T-helper 2 cell treated with Interferon-gamma antibody and Interleukin-4, amounts not matched to agents 5 μg/mL and 100 μg/mL, for 36 hours (primary cell): ENCODE results near the gene AGR2.

Experiments used
- DNase-seq: peaks from one replicate; pipeline ENCODE4 v3.0.0; 2021; ENCODE audit warnings: low spot score
- H3K27ac Mint-ChIP-seq: one replicate; pipeline ENCODE4 v1.8.0; 2021; ENCODE audit warnings: mild to moderate bottlenecking, mixed read lengths
- H3K27me3 Mint-ChIP-seq: one replicate; pipeline ENCODE4 v1.8.0; 2021; ENCODE audit warnings: low read depth, mixed read lengths
- H3K36me3 Mint-ChIP-seq: one replicate; pipeline ENCODE4 v1.8.0; 2021; ENCODE audit warnings: low read depth, mixed read lengths
- H3K4me1 Mint-ChIP-seq: one replicate; pipeline ENCODE4 v1.8.0; 2021; ENCODE audit warnings: low read depth, mixed read lengths
- H3K4me3 Mint-ChIP-seq: one replicate; pipeline ENCODE4 v1.8.0; 2022; ENCODE audit warnings: mild to moderate bottlenecking, moderate library complexity, mixed read lengths
- H3K9me3 Mint-ChIP-seq: one replicate; pipeline ENCODE4 v1.8.0; 2021; ENCODE audit warnings: mixed read lengths

AGR2 gene

DNA sequence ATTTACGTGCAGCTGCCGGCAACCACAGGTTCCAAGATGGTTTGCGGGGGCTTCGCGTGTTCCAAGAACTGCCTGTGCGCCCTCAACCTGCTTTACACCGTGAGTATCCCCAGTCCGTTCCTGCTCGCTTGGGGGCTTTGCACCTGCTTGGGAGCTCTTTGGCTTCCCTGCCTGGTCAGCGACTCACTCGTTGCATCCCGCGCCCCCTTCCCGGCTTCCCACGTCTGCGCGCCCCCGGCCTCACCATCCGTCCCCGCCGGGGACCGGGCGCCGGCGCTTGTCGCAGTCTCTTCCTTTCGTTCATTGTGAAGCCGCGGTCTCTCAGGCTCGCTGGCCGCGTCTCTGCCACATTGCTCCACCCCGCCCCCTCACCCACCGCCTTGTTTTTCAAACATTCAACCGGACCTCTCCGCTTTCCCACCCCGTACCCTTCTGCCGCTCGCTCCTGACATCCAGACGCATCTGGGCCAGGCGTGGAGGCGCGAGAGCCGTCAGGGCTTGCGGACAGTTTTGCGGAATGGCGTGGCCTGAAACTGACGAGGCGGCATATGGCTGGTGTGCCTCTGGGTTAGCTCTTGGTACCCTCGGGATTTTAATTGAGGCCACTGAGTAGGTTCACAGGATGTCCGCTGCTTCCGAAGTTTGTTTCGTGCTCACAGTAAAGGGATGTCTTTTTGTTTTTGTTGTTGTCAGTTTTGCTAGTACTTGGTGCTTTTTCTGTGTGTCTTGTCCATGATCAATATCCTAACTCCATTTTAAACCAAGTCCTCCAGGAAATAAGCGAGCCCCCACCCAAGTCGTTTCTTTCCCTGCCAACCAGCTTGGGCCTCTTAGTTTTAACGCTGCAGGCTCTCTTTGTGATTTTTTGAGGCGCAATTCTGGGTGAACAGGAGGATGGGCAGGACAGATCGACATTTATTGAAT lies 50.6 kb downstream of the AGR2 start:
- no peaks in the 10 kb centered on the region for H3K9me3 Mint-ChIP-seq
- H3K4me1 Mint-ChIP-seq, result peaks cover 15% of the 10 kb centered on the region
- H3K36me3 Mint-ChIP-seq, result no peaks in the 10 kb centered on the region
- peaks cover 38% of the 10 kb centered on the region for H3K27me3 Mint-ChIP-seq
- no peak for DNase-seq
- no peak overlapping the region for H3K27ac Mint-ChIP-seq
- H3K4me3 Mint-ChIP-seq, result peak overlapping the region; percentile 78

DNA sequence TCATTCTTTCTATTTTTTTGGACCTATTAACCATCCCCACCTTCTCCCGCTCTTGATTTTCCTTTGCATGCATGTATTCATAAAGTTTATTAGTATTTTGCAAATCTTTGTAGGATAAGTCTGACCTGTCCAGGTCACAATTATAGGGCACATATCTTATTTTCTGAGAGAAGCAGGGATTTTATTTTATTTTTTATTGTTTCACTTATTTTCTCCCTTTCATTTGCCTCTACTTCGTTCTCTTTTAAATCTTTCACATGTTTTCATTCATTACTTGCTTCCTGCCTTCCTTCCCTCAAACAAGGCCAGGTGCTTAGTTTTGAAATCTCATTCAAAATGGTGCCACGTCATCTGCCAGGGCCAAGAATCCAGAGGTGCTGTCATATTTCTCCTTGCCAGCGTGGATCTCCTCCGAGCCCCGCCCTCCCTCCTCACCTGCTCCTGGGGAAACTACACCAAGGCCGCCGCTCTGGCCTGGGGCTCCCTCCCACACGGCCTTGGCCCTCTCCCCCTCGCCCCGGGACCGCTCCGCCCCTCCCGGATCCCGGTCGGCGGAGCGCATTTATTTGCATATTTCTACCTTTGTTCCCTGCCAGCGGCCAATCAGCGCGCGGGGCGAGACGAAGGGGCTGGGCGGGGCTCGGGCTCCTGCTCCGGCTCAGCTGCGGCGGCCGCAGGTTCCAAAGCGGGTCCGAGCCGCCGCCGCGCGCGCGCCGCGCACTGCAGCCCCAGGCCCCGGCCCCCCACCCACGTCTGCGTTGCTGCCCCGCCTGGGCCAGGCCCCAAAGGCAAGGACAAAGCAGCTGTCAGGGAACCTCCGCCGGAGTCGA lies 51.5 kb downstream of the AGR2 start, which contains the start of gene TSPAN13:
TSPAN13 (plus strand) TSS at position 654 of the 830 bp plus-strand sequence. CDS start 213 bp downstream, outside the sequence.
- DNase-seq, result peak; percentile 75
- H3K9me3 Mint-ChIP-seq, result no peaks in the 10 kb centered on the region
- H3K27me3 Mint-ChIP-seq, result peaks cover 38% of the 10 kb centered on the region
- peaks cover 11% of the 10 kb centered on the region for H3K4me1 Mint-ChIP-seq
- no peaks in the 10 kb centered on the region for H3K36me3 Mint-ChIP-seq
- no peak within 1 kb of the TSS for H3K27ac Mint-ChIP-seq
- H3K4me3 Mint-ChIP-seq, result peak within 1 kb of the TSS; percentile 78

DNA sequence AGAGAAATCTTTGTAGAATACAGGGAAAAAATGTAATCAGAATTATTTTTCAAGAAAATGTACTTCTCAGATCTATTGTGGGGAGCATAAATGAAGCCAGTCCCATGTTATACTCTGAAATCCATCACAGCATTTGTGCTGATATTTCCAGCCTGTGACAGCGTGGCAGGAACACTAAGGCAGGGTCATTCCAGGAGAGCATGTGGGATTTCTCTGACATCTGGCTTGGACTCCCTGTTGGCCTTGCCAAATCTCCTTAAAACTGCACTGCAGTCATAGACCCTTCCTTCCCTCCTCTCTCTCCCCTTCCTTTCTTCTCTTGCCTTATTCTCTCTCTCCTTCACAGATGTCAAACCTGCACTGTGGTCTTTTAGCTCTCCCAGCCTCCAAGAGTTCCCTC lies 57.7 kb downstream of the AGR2 start:
- DNase-seq, result no peak
- Mint-ChIP-seq H3K27ac (no peak overlapping the region), H3K27me3 (peaks cover 4% of the 10 kb centered on the region), H3K9me3 (no peaks in the 10 kb centered on the region), H3K36me3 (no peaks in the 10 kb centered on the region), H3K4me3 (no peak overlapping the region), H3K4me1 (no peaks in the 10 kb centered on the region)

- no peak for DNase-seq
- no peak overlapping the region for H3K4me3 Mint-ChIP-seq
- no peaks in the 10 kb centered on the region for H3K4me1 Mint-ChIP-seq
- no peaks in the 10 kb centered on the region for H3K27me3 Mint-ChIP-seq
- no peaks in the 10 kb centered on the region for H3K36me3 Mint-ChIP-seq
- no peak overlapping the region for H3K27ac Mint-ChIP-seq
- no peaks in the 10 kb centered on the region for H3K9me3 Mint-ChIP-seq
Measured at GRCh38 chr7:16745645-16746044, 59.2 kb downstream of the AGR2 start.

DNA sequence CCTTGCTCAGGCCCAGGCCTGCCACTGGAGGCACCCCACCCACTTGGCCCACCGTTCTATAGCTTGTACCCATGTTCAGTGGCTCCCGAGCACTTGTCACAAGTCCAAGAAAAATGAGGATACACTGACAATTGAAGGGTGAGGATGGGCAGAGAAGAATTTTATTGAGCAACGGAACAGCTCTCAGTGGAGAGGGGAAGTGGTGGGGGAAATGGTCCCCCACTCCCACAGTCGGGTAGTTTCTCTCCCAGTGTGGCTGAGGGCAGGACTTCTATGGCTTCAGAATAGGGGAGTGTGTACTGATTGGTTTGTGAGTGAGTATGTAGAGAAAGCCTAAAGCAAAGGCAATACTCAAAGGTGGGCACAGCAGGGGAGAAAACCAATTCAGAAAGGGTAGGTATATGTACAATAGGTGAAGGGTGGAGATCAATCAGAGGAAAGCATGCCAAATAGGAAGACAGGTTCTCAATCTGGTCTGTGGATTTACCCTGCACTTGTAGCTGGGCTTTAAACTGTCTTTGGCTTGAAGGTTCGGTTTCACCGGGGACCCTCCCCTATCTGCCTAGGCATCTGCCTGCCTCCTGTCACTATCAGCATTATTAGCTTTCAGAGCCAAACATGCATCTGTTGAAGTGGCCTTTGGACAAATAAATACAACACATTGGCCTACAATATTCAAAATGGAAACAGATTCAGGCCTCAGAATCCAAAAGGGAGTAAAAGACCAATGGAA lies 60.1 kb downstream of the AGR2 start:
- Mint-ChIP-seq H3K27me3 (no peaks in the 10 kb centered on the region), H3K27ac (no peak overlapping the region), H3K4me3 (no peak overlapping the region), H3K9me3 (no peaks in the 10 kb centered on the region), H3K36me3 (no peaks in the 10 kb centered on the region), H3K4me1 (no peaks in the 10 kb centered on the region)
- DNase-seq, result no peak

DNA sequence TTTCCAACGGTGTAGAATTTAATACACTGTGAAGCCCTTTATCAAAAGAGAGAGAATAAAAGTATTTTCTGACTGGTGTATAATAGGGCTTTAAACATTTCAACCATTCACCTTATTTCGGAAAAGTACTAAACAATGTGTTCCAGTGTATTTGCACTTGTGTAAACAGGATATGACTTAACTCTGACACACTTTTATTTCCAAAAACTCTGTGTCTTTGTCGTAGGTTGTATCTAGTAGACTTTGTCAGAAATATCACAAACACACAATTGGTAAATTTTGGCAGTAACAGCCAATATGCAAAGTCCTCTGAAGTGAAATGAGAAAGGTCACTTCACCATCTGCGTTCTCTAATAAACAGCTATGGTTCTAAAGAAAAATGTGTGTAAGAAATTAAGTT lies 61.6 kb downstream of the AGR2 start:
- H3K4me3 Mint-ChIP-seq, result no peak overlapping the region
- H3K9me3 Mint-ChIP-seq, result no peaks in the 10 kb centered on the region
- no peaks in the 10 kb centered on the region for H3K36me3 Mint-ChIP-seq
- DNase-seq, result no peak
- H3K4me1 Mint-ChIP-seq, result no peaks in the 10 kb centered on the region
- no peaks in the 10 kb centered on the region for H3K27me3 Mint-ChIP-seq
- H3K27ac Mint-ChIP-seq, result no peak overlapping the region

DNA sequence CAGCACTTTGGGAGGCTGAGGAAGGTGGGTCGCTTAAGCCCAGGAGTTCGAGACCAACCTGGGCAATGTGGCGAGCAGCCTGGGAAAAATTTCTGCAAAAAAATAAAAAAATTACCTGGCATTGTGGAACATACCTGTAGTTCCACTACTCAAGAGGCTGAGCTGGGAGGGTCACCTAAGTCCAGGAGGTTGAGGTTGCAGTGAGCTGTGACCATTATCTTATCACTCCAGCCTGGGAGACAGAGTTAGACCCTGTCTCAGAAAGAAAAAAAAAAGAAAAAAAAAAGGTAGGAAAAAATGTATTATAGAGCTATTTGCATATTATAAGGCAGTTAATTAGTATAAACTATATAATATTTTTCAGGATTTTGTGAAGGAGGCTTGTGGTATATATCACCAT lies 62.3 kb downstream of the AGR2 start:
- Mint-ChIP-seq H3K27ac (no peak overlapping the region), H3K36me3 (no peaks in the 10 kb centered on the region), H3K4me1 (no peaks in the 10 kb centered on the region), H3K9me3 (no peaks in the 10 kb centered on the region), H3K27me3 (no peaks in the 10 kb centered on the region), H3K4me3 (no peak overlapping the region)
- DNase-seq, result no peak
